Transverse colon (tissue), 4 donors: ENCODE results near the gene TLK2.
"Not testable (repeated sequence)": the region's sequence is repeated elsewhere in the genome, so short reads cannot be mapped to it uniquely, and the experiment has no call there.

Experiments used
- CTCF ChIP-seq, 5 experiments: fragments of 200-600 bp in 3 of 5; fragments of 450-650 bp in 2 of 5; sonication (generic) in 3 of 5; IDR thresholded peaks; 1 replicate in 2 of 5; 2 replicates in 3 of 5; pipeline ENCODE4 v1.5.1; 2016 to 2017; ENCODE audit warnings: antibody characterized with exemption in 5 of 5, inconsistent platforms in 3 of 5, mild to moderate bottlenecking in 2 of 5, moderate library complexity in 1 of 5
- EP300 ChIP-seq: sonication (generic); formaldehyde crosslinking; IDR thresholded peaks from one replicate; pipeline ENCODE4 v1.6.1; 2017; ENCODE audit warnings: antibody characterized with exemption, low read depth
- POLR2A ChIP-seq: fragments of 450-650 bp; IDR thresholded peaks from one replicate; pipeline ENCODE4 v1.6.1; 2016; ENCODE audit warnings: antibody characterized with exemption, mild to moderate bottlenecking, moderate library complexity
- POLR2AphosphoS5 ChIP-seq, 3 donors: sonication (generic); formaldehyde crosslinking; IDR thresholded peaks; one replicate each; pipeline ENCODE4 v1.6.1; 2016; ENCODE audit warnings: antibody characterized with exemption in 3 of 3

GRCh38 chr17:62524077-62524476 lies 45.5 kb downstream of the TLK2 start:
- not testable (repeated sequence) for TF ChIP-seq CTCF (IDR thresholded peaks at IDR 0.05); POLR2AphosphoS5 (IDR thresholded peaks at IDR 0.05); EP300; POLR2A
